ENCODE data around the gene CD44.

DNA sequence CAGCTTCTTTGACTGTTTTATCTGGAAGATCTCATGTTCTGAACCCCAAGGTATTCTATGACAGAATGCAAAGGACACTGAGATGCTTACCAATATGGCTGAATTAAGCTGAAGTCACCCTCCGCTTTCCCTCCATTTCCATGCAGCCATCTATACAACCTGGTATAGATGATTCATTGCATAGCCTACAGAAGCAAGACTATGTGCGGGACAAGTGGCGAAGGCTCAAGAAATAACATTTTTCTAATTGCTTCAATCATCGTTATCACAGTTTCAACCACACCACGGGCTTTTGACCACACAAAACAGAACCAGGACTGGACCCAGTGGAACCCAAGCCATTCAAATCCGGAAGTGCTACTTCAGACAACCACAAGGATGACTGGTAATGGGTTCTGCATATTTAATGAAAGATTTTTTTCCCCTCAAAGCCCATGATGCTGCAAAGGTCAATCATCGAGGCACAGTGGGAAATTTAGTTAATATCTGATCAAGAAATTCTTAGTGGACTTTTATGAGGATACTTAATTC is 61.9 kb downstream of the CD44 start:
- TF ChIP-seq, protein P1, sequence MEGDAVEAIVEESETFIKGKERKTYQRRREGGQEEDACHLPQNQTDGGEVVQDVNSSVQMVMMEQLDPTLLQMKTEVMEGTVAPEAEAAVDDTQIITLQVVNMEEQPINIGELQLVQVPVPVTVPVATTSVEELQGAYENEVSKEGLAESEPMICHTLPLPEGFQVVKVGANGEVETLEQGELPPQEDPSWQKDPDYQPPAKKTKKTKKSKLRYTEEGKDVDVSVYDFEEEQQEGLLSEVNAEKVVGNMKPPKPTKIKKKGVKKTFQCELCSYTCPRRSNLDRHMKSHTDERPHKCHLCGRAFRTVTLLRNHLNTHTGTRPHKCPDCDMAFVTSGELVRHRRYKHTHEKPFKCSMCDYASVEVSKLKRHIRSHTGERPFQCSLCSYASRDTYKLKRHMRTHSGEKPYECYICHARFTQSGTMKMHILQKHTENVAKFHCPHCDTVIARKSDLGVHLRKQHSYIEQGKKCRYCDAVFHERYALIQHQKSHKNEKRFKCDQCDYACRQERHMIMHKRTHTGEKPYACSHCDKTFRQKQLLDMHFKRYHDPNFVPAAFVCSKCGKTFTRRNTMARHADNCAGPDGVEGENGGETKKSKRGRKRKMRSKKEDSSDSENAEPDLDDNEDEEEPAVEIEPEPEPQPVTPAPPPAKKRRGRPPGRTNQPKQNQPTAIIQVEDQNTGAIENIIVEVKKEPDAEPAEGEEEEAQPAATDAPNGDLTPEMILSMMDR (IDR thresholded peaks at IDR 0.05): no peak
- TF ChIP-seq POLR2AphosphoS5 (IDR thresholded peaks at IDR 0.05) (no peak), POLR2A (IDR thresholded peaks at IDR 0.05) (no peak)
